ENCODE measurements around the gene GALNT17.

GALNT17 gene

GRCh38 chr7:71283802-71284201, 151.9 kb downstream of the GALNT17 start:
- no peak for DNase-seq (ENCODE audit: low read depth, low spot score)

DNA sequence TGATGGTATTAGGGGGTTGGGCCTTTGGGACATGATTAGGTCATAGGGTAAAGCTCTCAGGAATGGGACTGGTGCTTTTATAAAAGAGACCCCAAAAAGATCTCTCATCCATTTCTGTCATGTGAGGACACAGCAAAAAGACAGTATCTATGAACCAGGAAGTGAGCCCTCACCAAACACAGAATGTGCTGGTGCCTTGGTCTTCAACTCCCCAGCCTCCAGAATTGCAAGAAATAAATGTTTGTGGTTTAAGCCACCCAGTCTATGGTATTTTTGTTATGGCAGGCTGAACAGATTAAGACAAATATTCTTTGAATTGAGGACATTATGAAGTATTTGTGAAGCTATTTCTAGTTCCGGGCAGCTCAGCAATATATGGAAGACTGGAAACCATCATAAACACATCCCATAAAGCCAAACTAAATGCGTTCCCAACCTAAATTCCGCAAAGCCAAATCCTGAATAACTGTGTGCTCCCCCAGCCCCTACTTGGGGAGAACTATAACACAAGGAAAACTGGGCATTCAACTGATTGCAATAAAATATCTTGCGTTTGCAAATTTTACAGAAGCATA, 153.7 kb downstream of the GALNT17 start:
- DNase-seq (ENCODE audit: low read depth, low spot score): no peak

GRCh38 chr7:71286336-71286735, 154.4 kb downstream of the GALNT17 start:
- no peak for DNase-seq (ENCODE audit: low read depth, low spot score)

DNA sequence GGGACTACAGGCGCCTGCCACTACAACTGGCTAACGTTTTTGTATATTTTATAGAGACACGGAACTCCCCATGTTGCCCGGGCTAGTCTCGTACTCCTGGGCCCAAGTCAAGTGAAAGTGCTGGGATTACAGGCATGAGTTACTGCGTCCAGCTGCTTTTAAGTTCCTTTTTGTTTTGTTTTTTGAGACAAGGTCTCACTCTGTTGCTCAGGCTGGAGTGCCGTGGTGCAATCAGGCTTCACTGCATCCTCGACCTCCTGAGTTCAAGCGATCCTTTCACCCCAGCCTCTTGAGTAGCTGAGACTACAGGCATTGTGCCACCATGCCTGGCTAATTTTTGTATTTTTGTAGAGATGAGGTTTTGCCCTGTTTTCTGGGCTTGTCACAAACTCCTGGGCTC, 155.0 kb downstream of the GALNT17 start:
- no peak for DNase-seq (ENCODE audit: low read depth, low spot score)

GRCh38 chr7:71290452-71290851, 158.5 kb downstream of the GALNT17 start:
- DNase-seq (ENCODE audit: low read depth, low spot score): no peak

- DNase-seq (ENCODE audit: low read depth, low spot score): no peak
Observed at GRCh38 chr7:71298378-71298777, 166.4 kb downstream of the GALNT17 start.

DNA sequence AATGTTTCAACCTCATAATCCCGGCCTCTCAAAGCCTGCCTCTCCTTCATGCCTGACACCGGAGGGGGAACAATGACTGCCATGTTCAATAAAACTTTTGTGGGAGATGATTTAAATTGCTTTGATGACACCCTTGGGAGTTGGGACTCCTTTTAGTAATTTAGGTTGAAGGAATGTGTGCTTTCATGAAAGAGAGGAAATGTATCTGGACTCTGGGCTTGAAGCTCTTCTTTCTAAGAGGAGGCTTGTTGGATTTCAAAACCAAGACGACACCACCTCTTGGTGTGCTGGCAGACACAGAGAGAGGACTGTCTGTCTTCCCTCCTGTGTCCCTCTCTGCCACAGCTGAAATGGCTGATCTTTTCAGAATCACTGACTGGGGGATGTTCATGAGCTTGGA, 168.1 kb downstream of the GALNT17 start:
- no peak for DNase-seq (ENCODE audit: low read depth, low spot score)

- DNase-seq (ENCODE audit: low read depth, low spot score): no peak
Observed at GRCh38 chr7:71300603-71301002, 168.7 kb downstream of the GALNT17 start.

GRCh38 chr7:71301167-71301566, 169.2 kb downstream of the GALNT17 start:
- no peak for DNase-seq (ENCODE audit: low read depth, low spot score)

- DNase-seq (ENCODE audit: low read depth, low spot score): peak; percentile 47
Observed at GRCh38 chr7:71303566-71303965, 171.6 kb downstream of the GALNT17 start.

DNA sequence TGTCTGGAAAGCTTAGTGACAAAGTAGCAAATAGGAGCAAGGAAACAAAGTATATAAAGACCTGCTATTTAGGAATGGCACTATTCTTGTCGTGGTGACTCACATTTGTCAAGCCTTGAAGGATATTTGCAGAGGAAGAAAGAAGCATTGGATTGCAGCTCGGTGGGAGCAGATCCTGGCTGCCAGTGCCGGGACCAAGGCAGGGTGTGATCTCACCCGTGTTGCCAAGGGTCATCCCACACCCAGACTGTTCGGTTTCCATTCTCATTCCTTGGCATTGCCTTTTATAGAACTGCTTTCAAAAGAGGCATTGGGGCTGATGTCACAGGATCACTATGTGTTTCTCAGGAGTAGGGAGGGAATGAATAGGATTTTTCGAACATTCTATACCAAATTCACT, 176.2 kb downstream of the GALNT17 start:
- DNase-seq (ENCODE audit: low read depth, low spot score): peak; percentile 43

DNA sequence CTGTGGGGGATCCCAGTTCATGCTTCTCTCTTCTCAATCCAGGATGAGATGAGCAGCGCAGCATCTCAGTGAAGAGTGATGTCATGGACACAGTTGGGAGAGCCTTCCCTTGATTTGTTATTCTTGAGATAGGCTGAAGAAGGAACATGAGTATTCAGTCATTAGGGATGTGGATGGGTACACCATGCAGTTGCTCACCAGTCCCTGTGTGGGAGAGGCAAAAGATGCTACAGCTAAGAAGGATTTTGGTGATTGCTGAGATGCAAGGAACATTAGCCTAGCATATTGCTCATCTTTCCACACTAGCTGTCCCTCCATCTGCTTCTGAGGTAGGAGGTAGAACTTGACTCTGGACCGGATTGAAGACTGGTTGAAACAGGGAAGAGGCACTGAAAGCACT, 179.6 kb downstream of the GALNT17 start:
- DNase-seq (ENCODE audit: low read depth, low spot score): no peak

GRCh38 chr7:71312755-71313490, 181.0 kb downstream of the GALNT17 start:
- DNase-seq (ENCODE audit: low read depth, low spot score): no peak

- no peak for DNase-seq (ENCODE audit: low read depth, low spot score)
Observed at GRCh38 chr7:71313553-71313952, 181.6 kb downstream of the GALNT17 start.

GRCh38 chr7:71320916-71321315, 189.0 kb downstream of the GALNT17 start:
- DNase-seq (ENCODE audit: low read depth, low spot score): no peak

GRCh38 chr7:71322201-71322600, 190.3 kb downstream of the GALNT17 start:
- no peak for DNase-seq (ENCODE audit: low read depth, low spot score)

DNA sequence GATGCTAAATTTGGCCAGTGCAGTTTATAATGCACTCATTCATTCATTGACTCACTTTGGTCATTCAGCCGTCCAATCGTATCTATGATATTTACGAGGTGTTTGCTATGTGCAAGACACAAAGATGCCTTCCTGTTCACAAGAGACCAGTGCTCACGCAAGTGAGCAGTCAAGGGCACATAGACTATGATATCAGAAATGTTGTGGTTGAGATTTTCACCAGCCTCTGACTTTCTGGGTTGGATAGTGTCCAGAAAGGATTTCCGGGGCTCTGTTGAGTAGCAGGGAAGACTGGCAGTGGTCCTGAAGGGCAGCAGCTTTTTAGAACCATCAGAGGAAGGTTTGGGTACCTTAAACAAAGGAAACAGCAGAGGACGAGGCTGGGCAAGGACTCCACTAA, 191.8 kb downstream of the GALNT17 start:
- no peak for DNase-seq (ENCODE audit: low read depth, low spot score)

DNA sequence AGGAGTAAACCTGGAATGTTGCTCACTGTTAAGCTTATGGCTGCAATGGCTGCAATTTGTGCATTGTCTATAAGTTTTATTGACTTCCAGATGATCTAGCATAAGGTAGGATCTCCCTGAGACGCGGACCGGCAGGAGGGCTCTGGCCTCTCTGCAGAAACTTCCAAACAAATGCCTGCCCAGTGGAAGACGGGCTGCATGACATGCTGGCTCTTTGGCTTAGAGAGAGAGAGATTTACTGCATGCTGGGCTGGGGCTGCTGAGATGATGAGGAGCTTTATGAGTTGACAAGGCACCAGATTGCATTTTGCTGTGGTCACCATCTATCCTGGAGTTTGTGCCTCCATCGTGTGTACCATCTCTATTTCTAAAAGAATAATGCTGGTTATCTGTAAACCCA, 193.2 kb downstream of the GALNT17 start:
- peak; percentile 23 for DNase-seq (ENCODE audit: low read depth, low spot score)

DNA sequence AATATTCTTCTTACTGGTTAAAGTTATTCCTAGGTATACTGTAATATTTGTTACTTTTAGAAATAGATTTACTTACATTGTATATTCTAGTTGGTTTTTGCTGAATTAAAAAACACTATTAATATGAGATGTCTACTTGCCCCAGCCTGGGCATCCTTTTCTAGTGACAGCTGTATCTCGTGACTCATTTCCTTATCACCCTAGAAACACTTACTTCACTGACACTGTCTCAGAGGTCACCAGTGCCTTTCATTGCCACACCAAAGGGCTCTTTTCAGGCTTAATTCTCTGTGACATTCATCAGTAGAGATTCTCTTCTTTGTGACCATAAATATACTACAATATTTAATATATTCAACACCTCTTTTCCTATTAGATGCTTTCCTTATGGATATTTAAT, 194.7 kb downstream of the GALNT17 start:
- DNase-seq (ENCODE audit: low read depth, low spot score): no peak

GRCh38 chr7:71327946-71328345, 196.0 kb downstream of the GALNT17 start:
- no peak for DNase-seq (ENCODE audit: low read depth, low spot score)

DNA sequence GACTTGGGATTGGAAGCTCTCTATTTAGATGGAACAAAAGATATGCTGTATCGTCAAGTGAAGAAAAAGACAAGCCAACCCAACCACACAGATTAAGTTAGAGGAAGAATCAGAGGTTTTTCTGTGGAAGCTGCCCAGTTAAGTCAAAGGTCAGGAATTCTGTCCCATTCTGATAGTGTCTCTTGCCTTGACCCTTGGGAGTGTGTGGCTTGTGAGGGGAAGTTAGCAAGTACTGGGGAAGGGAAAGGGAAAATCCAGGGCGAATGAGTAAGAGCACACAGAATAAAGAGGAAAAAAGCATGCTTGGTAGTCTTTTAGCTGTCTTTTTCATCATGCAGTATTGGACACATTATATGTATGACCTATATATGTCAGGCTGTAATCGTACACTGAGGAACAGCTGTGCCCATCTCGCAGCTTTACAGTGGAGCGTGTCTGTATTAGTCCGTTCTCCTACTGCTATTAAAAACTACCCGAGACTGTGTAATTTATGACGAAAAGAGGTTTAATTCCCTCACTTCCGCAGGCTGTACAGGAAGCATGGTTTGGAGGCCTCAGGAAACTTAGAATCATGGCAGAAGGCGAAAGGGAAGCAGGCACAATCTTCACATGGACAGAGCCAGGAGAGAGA, 197.2 kb downstream of the GALNT17 start:
- no peak for DNase-seq (ENCODE audit: low read depth, low spot score)

GRCh38 chr7:71332207-71332606, 200.3 kb downstream of the GALNT17 start:
- DNase-seq (ENCODE audit: low read depth, low spot score): no peak

DNA sequence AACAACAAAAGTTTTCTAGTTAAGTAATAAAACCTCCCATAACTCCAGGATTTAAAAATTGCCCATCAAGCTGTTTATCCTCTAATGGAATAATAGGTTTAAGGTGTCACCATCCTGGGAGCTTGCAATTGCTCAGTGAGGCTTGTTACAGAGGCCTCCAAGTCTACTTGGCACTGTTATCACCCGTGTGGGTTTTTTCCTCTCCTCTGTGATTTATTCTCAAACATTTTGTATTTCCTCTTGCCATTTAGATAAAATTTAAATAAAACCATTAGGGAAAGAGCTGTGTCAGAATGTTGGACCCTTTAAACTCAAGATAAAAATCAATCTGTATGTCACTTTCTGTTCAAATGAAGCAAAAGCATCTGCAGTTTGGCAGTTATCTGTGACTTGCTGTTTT, 202.6 kb downstream of the GALNT17 start:
- DNase-seq (ENCODE audit: low read depth, low spot score): no peak
